Thoracic aorta (tissue), 2 donors: ENCODE results near the gene WWC1. TPM values are rescaled to one million over a fixed set of nuclear protein-coding genes. Genes with fewer than 3 reads are reported as not detected.

Source experiments
- ATAC-seq: fragments of 150-250 bp; one replicate; pipeline ENCODE4 v1.8.0; 2017; ENCODE audit warnings: low read depth; ENCODE audit not compliant: insufficient number of reproducible peaks, low FRiP score
- DNase-seq: peaks from one replicate; pipeline ENCODE4 v3.0.0-alpha.2; 2020; ENCODE audit warnings: low spot score
- H3K27ac ChIP-seq, 2 donors: fragments of 200-600 bp; sonication (generic); 1 replicate in 1 of 2; 2 replicates in 1 of 2; pipeline ENCODE4 v1.5.1; 2016; ENCODE audit warnings: mild to moderate bottlenecking in 2 of 2, moderate library complexity in 2 of 2
- H3K27me3 ChIP-seq: fragments of 200-600 bp; sonication (generic); replicated peaks from 2 replicates; pipeline ENCODE4 v1.6.0; 2016; ENCODE audit warnings: mild to moderate bottlenecking; ENCODE audit not compliant: insufficient read depth
- H3K36me3 ChIP-seq: fragments of 200-600 bp; sonication (generic); one replicate; pipeline ENCODE4 v1.5.1; 2016
- H3K4me1 ChIP-seq, 2 donors: fragments of 200-600 bp; sonication (generic); 1 replicate in 1 of 2; 2 replicates in 1 of 2; pipeline versions ENCODE4 v1.5.1 to v1.6.0; 2016; ENCODE audit warnings: low read depth in 2 of 2, mild to moderate bottlenecking in 1 of 2; ENCODE audit not compliant: control insufficient read depth in 1 of 2
- H3K4me3 ChIP-seq: fragments of 200-600 bp; sonication (generic); 2 replicates; pipeline ENCODE4 v1.5.1; 2016; ENCODE audit warnings: mild to moderate bottlenecking
- H3K9me3 ChIP-seq: fragments of 200-600 bp; sonication (generic); 2 replicates; pipeline ENCODE4 v1.5.1; 2016
- CTCF ChIP-seq: fragments of 200-600 bp; sonication (generic); IDR thresholded peaks from one replicate; pipeline ENCODE4 v1.5.1; 2019; ENCODE audit warnings: antibody characterized with exemption
- total RNA-seq, 2 donors: library from RNA; depleted of rRNA; stranded (reverse); fragments of >200 nt; gene quantifications; one replicate each; pipeline versions ENCODE4 v1.1.0 to v1.2.3, GENCODE V29; 2016

Gene WWC1
- total RNA-seq, 2 donors from 2014 or later = 3.6 TPM; not detected in 1

DNA sequence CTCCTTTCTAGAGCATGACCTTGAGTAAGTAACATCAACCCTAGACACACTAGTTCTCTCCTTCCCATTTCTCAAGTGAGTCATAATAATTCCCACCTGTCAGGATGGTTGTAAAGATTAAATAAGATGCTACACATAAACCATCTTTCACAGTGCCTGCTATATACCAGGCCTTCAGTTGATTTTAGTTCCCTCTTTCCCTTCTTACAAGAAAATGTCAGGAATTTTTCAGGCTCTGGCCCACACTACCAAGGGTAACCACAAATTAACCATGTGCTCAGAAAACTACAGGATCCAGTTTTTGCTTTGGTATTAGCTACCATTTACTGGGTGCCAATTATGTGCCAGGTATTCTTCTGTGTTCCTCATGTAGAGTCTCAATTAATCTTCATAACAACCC lies 152.1 kb downstream of the WWC1 start:
- TF ChIP-seq CTCF = no peak
- no peaks in the 10 kb centered on the region for H3K9me3 ChIP-seq
- H3K36me3 ChIP-seq = no peaks in the 10 kb centered on the region
- H3K27ac ChIP-seq = no peak overlapping the region
- DNase-seq (no peak), ATAC-seq (no peak)
- H3K27me3 ChIP-seq = no peaks in the 10 kb centered on the region
- H3K4me3 ChIP-seq = no peak overlapping the region
- H3K4me1 ChIP-seq = no peaks in the 10 kb centered on the region

- no peaks in the 10 kb centered on the region for H3K9me3 ChIP-seq
- no peak overlapping the region for H3K4me3 ChIP-seq
- H3K27me3 ChIP-seq = no peaks in the 10 kb centered on the region
- DNase-seq (no peak), ATAC-seq (no peak)
- TF ChIP-seq CTCF = no peak
- H3K27ac ChIP-seq = no peak overlapping the region
- H3K36me3 ChIP-seq = no peaks in the 10 kb centered on the region
- no peaks in the 10 kb centered on the region for H3K4me1 ChIP-seq
Observed at GRCh38 chr5:168443950-168444700, 152.7 kb downstream of the WWC1 start.

DNA sequence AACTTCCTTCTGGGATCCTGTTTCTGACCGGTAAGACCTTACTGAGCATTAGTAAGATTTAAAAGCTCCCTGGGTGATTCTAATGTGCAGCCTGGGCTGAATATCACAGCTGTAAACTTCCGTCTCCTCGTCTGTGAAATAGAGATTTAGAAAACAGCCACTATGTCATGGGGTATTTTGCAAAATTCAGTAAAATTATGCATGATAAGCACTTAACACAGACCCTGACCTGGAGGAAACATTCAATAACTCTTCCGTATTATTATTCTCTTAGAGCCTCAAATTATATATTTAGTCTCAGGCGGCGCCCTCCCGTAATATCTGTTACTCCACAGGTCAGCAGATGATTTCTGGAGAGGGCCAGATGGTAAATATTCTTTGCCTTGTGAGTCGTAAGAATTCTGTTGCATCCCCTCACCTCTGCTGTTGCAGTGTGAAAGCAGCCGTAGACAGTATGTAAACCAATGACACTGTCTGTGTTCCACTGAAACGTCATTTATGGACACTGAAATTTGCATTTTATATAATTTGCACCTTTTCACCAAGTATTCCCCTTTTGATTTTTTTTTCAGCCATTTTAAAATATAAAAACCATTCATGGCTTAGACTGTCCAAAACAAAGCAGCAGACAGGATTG lies 155.7 kb downstream of the WWC1 start:
- TF ChIP-seq CTCF = no peak
- no peak for DNase-seq
- no peak overlapping the region for H3K27ac ChIP-seq
- ATAC-seq = no peak
- H3K4me1 ChIP-seq = no peaks in the 10 kb centered on the region
- H3K36me3 ChIP-seq = no peaks in the 10 kb centered on the region
- no peaks in the 10 kb centered on the region for H3K9me3 ChIP-seq
- no peak overlapping the region for H3K4me3 ChIP-seq
- H3K27me3 ChIP-seq = no peaks in the 10 kb centered on the region

DNA sequence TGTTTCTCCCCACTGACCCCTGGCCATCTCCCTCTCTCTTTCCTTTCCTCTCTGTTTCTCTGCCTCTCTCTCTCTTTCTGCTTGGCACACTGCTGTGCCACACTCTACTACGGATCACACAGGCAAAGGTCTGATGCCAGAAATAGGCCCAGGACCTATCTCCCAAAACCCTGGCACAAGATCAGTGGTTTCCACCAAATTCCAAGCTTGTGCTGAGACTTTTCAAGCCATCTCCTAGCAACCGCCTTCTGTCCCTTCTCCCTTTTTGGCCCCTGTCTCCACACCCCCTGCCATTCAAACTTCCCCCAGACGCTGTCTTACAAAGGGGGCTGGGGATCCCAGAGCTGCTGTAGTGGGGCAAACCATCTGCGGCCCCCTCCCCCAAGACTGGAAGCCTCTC lies 156.4 kb downstream of the WWC1 start:
- Histone ChIP-seq H3K4me3 (no peak overlapping the region), H3K9me3 (no peaks in the 10 kb centered on the region), H3K36me3 (no peaks in the 10 kb centered on the region), H3K27ac (no peak overlapping the region), H3K27me3 (no peaks in the 10 kb centered on the region), H3K4me1 (no peaks in the 10 kb centered on the region)
- DNase-seq (no peak), ATAC-seq (no peak)
- TF ChIP-seq CTCF = no peak

- no peaks in the 10 kb centered on the region for H3K36me3 ChIP-seq
- DNase-seq = no peak
- ATAC-seq = no peak
- H3K4me3 ChIP-seq = no peak overlapping the region
- no peaks in the 10 kb centered on the region for H3K9me3 ChIP-seq
- no peak for TF ChIP-seq CTCF
- H3K27me3 ChIP-seq = no peaks in the 10 kb centered on the region
- no peaks in the 10 kb centered on the region for H3K4me1 ChIP-seq
- H3K27ac ChIP-seq = no peak overlapping the region
Observed at GRCh38 chr5:168449166-168449565, 157.7 kb downstream of the WWC1 start.
